ENCODE measurements around the gene KNG1. TPM values are rescaled to one million over a fixed set of nuclear protein-coding genes. Genes with fewer than 3 reads are reported as not detected.

KNG1 gene
- total and polyA plus RNA-seq, 2 experiments from 2014 or later = 57.4 to 109 TPM

- peaks cover 56% of the 10 kb centered on the region for H3K79me2 ChIP-seq
- peak overlapping the region; percentile 4 for H3K27ac ChIP-seq
- H4K20me1 ChIP-seq (ENCODE audit: insufficient read depth, poor library complexity, severe bottlenecking) = peaks cover 63% of the 10 kb centered on the region
- H3K27me3 ChIP-seq = no peaks in the 10 kb centered on the region
- H2AFZ ChIP-seq = no peak overlapping the region
- peak overlapping the region; percentile 94 for H3K4me2 ChIP-seq
- H3K9me2 ChIP-seq (replicated peaks; ENCODE audit: insufficient read depth) = no peaks in the 10 kb centered on the region
- no peaks in the 10 kb centered on the region for H3K9me3 ChIP-seq (ENCODE audit: low read depth)
- TF ChIP-seq, protein P1, sequence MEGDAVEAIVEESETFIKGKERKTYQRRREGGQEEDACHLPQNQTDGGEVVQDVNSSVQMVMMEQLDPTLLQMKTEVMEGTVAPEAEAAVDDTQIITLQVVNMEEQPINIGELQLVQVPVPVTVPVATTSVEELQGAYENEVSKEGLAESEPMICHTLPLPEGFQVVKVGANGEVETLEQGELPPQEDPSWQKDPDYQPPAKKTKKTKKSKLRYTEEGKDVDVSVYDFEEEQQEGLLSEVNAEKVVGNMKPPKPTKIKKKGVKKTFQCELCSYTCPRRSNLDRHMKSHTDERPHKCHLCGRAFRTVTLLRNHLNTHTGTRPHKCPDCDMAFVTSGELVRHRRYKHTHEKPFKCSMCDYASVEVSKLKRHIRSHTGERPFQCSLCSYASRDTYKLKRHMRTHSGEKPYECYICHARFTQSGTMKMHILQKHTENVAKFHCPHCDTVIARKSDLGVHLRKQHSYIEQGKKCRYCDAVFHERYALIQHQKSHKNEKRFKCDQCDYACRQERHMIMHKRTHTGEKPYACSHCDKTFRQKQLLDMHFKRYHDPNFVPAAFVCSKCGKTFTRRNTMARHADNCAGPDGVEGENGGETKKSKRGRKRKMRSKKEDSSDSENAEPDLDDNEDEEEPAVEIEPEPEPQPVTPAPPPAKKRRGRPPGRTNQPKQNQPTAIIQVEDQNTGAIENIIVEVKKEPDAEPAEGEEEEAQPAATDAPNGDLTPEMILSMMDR (IDR thresholded peaks at IDR 0.05; ENCODE audit: poor library complexity) = no peak
- TF ChIP-seq EZH2phosphoT487 (IDR thresholded peaks at IDR 0.05; ENCODE audit: low read depth, severe bottlenecking, unreplicated experiment) (no peak), EZH2 (IDR thresholded peaks at IDR 0.05; ENCODE audit: borderline replicate concordance) (no peak)
- peaks cover 28% of the 10 kb centered on the region for H3K36me3 ChIP-seq (replicated peaks; ENCODE audit: insufficient read depth, low read depth)
- H3K4me1 ChIP-seq (ENCODE audit: insufficient read depth) = peaks cover 38% of the 10 kb centered on the region
- WGBS (ENCODE audit: low lambda C conversion rate, missing lambda C conversion rate) = 28% methylated on average over 7 of the region's 7 CpGs
- no peak for DNase-seq (ENCODE audit: low spot score)
- H3K4me3 ChIP-seq = peak overlapping the region; percentile 76
These were observed 68.4 kb downstream of the KNG1 start for GRCh38 chr3:186785495-186786018.

- peak overlapping the region; percentile 94 for H3K4me2 ChIP-seq
- H4K20me1 ChIP-seq (ENCODE audit: insufficient read depth, poor library complexity, severe bottlenecking) = peaks cover 63% of the 10 kb centered on the region
- H3K4me1 ChIP-seq (ENCODE audit: insufficient read depth) = peaks cover 34% of the 10 kb centered on the region
- H3K36me3 ChIP-seq (replicated peaks; ENCODE audit: insufficient read depth, low read depth) = peaks cover 28% of the 10 kb centered on the region
- H3K9me2 ChIP-seq (replicated peaks; ENCODE audit: insufficient read depth) = no peaks in the 10 kb centered on the region
- H3K27ac ChIP-seq = peak overlapping the region; percentile 6
- WGBS (ENCODE audit: low lambda C conversion rate, missing lambda C conversion rate) = 87% methylated on average over 3 of the region's 3 CpGs
- no peak for DNase-seq (ENCODE audit: low spot score)
- no peaks in the 10 kb centered on the region for H3K27me3 ChIP-seq
- H3K79me2 ChIP-seq = peaks cover 48% of the 10 kb centered on the region
- H3K4me3 ChIP-seq = peak overlapping the region; percentile 76
- no peak overlapping the region for H2AFZ ChIP-seq
- TF ChIP-seq, protein P1 (IDR thresholded peaks at IDR 0.05; ENCODE audit: poor library complexity) = no peak
- no peak for TF ChIP-seq EZH2 (IDR thresholded peaks at IDR 0.05; ENCODE audit: borderline replicate concordance)
- no peak for TF ChIP-seq EZH2phosphoT487 (IDR thresholded peaks at IDR 0.05; ENCODE audit: low read depth, severe bottlenecking, unreplicated experiment)
- H3K9me3 ChIP-seq (ENCODE audit: low read depth) = no peaks in the 10 kb centered on the region
These were observed 69.8 kb downstream of the KNG1 start for GRCh38 chr3:186786922-186787321.

- Histone ChIP-seq H3K27me3 (no peaks in the 10 kb centered on the region), H3K4me3 (no peak overlapping the region), H3K9me2 (replicated peaks; ENCODE audit: insufficient read depth) (no peaks in the 10 kb centered on the region), H3K4me2 (peak overlapping the region; percentile 94), H3K27ac (peak overlapping the region; percentile 6), H3K9me3 (ENCODE audit: low read depth) (no peaks in the 10 kb centered on the region), H3K36me3 (replicated peaks; ENCODE audit: insufficient read depth, low read depth) (peaks cover 28% of the 10 kb centered on the region), H3K4me1 (ENCODE audit: insufficient read depth) (peaks cover 30% of the 10 kb centered on the region), H3K79me2 (peaks cover 48% of the 10 kb centered on the region), H2AFZ (no peak overlapping the region), H4K20me1 (ENCODE audit: insufficient read depth, poor library complexity, severe bottlenecking) (peaks cover 63% of the 10 kb centered on the region)
- TF ChIP-seq EZH2phosphoT487 (IDR thresholded peaks at IDR 0.05; ENCODE audit: low read depth, severe bottlenecking, unreplicated experiment) = no peak
- TF ChIP-seq EZH2 (IDR thresholded peaks at IDR 0.05; ENCODE audit: borderline replicate concordance) = no peak
- TF ChIP-seq, protein P1 (IDR thresholded peaks at IDR 0.05; ENCODE audit: poor library complexity) = no peak
- DNase-seq (ENCODE audit: low spot score) = no peak
- 92% methylated on average over 15 of the region's 15 CpGs for WGBS (ENCODE audit: low lambda C conversion rate, missing lambda C conversion rate)
These were observed 70.7 kb downstream of the KNG1 start for GRCh38 chr3:186787642-186788481.

Data from hepatocyte (in vitro differentiated cells).